D341Med (cell line): ENCODE measurements around the gene ZNF326.

Experiments used
- DNase-seq: peaks from one replicate; pipeline ENCODE4 v3.0.0; 2012; ENCODE audit warnings: low spot score

Gene ZNF326

GRCh38 chr1:89994805-89995597 lies at the start of gene ZNF326:
Gene ZNF326, plus strand, starts transcription at chr1:89995110. Its CDS starts 148 bp downstream, at chr1:89995258.
- peak; percentile 99 for DNase-seq

GRCh38 chr1:89945852-89946476 lies 48.9 kb upstream of the ZNF326 start:
- no peak for DNase-seq

GRCh38 chr1:89946532-89946931 lies 48.4 kb upstream of the ZNF326 start:
- no peak for DNase-seq

GRCh38 chr1:89948722-89949345 lies 46.1 kb upstream of the ZNF326 start:
- no peak for DNase-seq

GRCh38 chr1:89949991-89950624 lies 44.8 kb upstream of the ZNF326 start:
- DNase-seq, result no peak

GRCh38 chr1:89950703-89951102 lies 44.2 kb upstream of the ZNF326 start:
- DNase-seq, result no peak

- no peak for DNase-seq
Measured at GRCh38 chr1:89951766-89952604, 42.9 kb upstream of the ZNF326 start.

- DNase-seq, result no peak
Measured at GRCh38 chr1:89952605-89953130, 42.2 kb upstream of the ZNF326 start.

- DNase-seq, result peak; percentile 33
Measured at GRCh38 chr1:89953131-89953626, 41.7 kb upstream of the ZNF326 start.

GRCh38 chr1:89953929-89954328 lies 41.0 kb upstream of the ZNF326 start:
- DNase-seq, result no peak

- DNase-seq, result no peak
Measured at GRCh38 chr1:89954401-89954800, 40.5 kb upstream of the ZNF326 start.

- no peak for DNase-seq
Measured at GRCh38 chr1:89955311-89956205, 39.4 kb upstream of the ZNF326 start.

- DNase-seq, result no peak
Measured at GRCh38 chr1:89957107-89957506, 37.8 kb upstream of the ZNF326 start.

GRCh38 chr1:89958851-89959654 lies 35.9 kb upstream of the ZNF326 start:
- no peak for DNase-seq

- DNase-seq, result no peak
Measured at GRCh38 chr1:89959719-89960118, 35.2 kb upstream of the ZNF326 start.

- no peak for DNase-seq
Measured at GRCh38 chr1:89962024-89962741, 32.7 kb upstream of the ZNF326 start.

GRCh38 chr1:89962742-89963075 lies 32.2 kb upstream of the ZNF326 start:
- DNase-seq, result no peak

GRCh38 chr1:89965193-89965768 lies 29.6 kb upstream of the ZNF326 start:
- DNase-seq, result no peak
